SK-N-SH treated with all-trans-retinoic acid at 6 μM for 48 hours (cell line): Measurements from ENCODE around the gene CDH4.

Experiments used
- ARNTL ChIP-seq: fragments of 450-650 bp; formaldehyde crosslinking; IDR thresholded peaks from 2 replicates; pipeline ENCODE4 v1.5.0; 2020; ENCODE audit warnings: low read depth, mild to moderate bottlenecking, moderate library complexity, borderline replicate concordance
- BACH2 ChIP-seq: fragments of 250-450 bp; sonication (Bioruptor Pico); IDR thresholded peaks from 2 replicates; pipeline ENCODE4 v1.9.0; 2021; ENCODE audit warnings: mild to moderate bottlenecking, borderline replicate concordance
- CREB5 ChIP-seq: fragments of 250-450 bp; sonication (Bioruptor Pico); IDR thresholded peaks from 2 replicates; pipeline ENCODE4 v1.5.1; 2020; ENCODE audit warnings: low read depth, mild to moderate bottlenecking, moderate library complexity
- ISL1 ChIP-seq: fragments of 250-450 bp; sonication (Bioruptor Pico); IDR thresholded peaks from 2 replicates; pipeline ENCODE4 v2.1.2; 2022; ENCODE audit warnings: mild to moderate bottlenecking, moderate library complexity
- OSR1 ChIP-seq: fragments of 250-450 bp; sonication (Bioruptor Pico); IDR thresholded peaks from 2 replicates; pipeline ENCODE4 v1.8.0; 2022; ENCODE audit warnings: moderate library complexity, mild to moderate bottlenecking, inconsistent platforms
- RARB ChIP-seq: fragments of 250-450 bp; sonication (Bioruptor Pico); IDR thresholded peaks from 2 replicates; pipeline ENCODE4 v1.8.0; 2021; ENCODE audit warnings: mild to moderate bottlenecking, moderate library complexity
- TOX ChIP-seq: fragments of 250-450 bp; sonication (Bioruptor Pico); IDR thresholded peaks from 2 replicates; pipeline ENCODE4 v1.8.0; 2021; ENCODE audit warnings: mild to moderate bottlenecking, moderate library complexity, borderline replicate concordance
- TSHZ2 ChIP-seq: fragments of 250-450 bp; sonication (Bioruptor Pico); IDR thresholded peaks from 2 replicates; pipeline ENCODE4 v1.5.0; 2020; ENCODE audit warnings: mild to moderate bottlenecking, moderate library complexity
- ZC3H10 ChIP-seq: fragments of 250-450 bp; sonication (Bioruptor Pico); IDR thresholded peaks from 2 replicates; pipeline ENCODE4 v1.5.1; 2021; ENCODE audit warnings: mild to moderate bottlenecking, moderate library complexity
- ZFP30 ChIP-seq: fragments of 450-650 bp; formaldehyde crosslinking; IDR thresholded peaks from 2 replicates; pipeline ENCODE4 v1.5.0; 2022; ENCODE audit warnings: mild to moderate bottlenecking, moderate library complexity
- ZNF565 ChIP-seq: fragments of 450-650 bp; formaldehyde crosslinking; conservative IDR thresholded peaks from 2 replicates; pipeline ENCODE4 v1.5.0; 2020; ENCODE audit warnings: low read depth, mild to moderate bottlenecking, moderate library complexity

GRCh38 chr20:61725145-61725544 is 473.1 kb downstream of the CDH4 start:
- TF ChIP-seq TOX (CRISPR knock-in tag) (no peak), ZFP30 (CRISPR knock-in tag) (no peak), ZC3H10 (CRISPR knock-in tag) (no peak), RARB (CRISPR knock-in tag) (no peak), ZNF565 (no peak), OSR1 (CRISPR knock-in tag) (no peak), CREB5 (CRISPR knock-in tag) (no peak), TSHZ2 (CRISPR knock-in tag) (no peak), ARNTL (CRISPR knock-in tag) (no peak), ISL1 (CRISPR knock-in tag) (no peak), BACH2 (no peak)
